NT2/D1 (cell line): ENCODE measurements around the gene C1orf52.

Experiments used
- SUZ12 ChIP-seq: IDR thresholded peaks from 2 replicates; pipeline ENCODE4 v1.6.1; 2011; ENCODE audit not compliant: insufficient read length, insufficient read depth; ENCODE audit errors: extremely low read depth
- YY1 ChIP-seq: IDR thresholded peaks from 2 replicates; pipeline ENCODE4 v1.6.1; 2011; ENCODE audit not compliant: insufficient read length, insufficient read depth
- ZNF274 ChIP-seq: IDR thresholded peaks from 2 replicates; pipeline ENCODE4 v1.6.1; 2011; ENCODE audit warnings: mild to moderate bottlenecking, low read depth, low read length

DNA sequence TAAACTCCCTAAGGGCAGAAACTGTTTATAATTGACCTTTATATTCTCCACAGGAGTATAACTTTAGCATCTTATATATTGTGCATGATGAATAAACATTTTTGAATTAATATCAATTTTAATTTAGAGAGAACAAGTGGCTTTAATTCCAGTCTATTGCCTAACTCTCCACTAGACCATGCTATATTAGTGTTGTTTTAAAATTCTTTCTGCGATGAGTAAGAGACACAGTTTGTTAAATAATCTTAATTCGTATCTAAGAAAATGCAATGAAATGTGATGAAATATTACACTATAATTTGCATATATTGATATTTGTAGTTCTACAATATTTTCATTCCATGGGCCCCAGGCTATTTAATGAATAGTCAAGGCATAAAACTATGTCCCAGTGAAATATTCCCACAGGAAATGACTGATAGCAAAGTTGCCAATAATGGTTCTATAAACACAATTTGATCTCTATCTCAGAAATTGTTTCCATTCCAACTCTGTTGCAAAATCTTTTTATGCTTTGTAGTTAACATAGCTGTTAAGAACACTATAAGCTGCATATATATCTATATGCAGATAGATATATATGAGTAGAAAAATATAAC, 55.8 kb downstream of the C1orf52 start:
- TF ChIP-seq ZNF274 (no peak), SUZ12 (no peak), YY1 (no peak)
